ENCODE measurements around the gene SLC46A1. TPM values are rescaled to one million over a fixed set of nuclear protein-coding genes. Genes with fewer than 3 reads are reported as not detected.

Gene SLC46A1
- total and polyA plus RNA-seq, 12 donors: 1.4 to 10.2 (median 4.7) TPM

DNA sequence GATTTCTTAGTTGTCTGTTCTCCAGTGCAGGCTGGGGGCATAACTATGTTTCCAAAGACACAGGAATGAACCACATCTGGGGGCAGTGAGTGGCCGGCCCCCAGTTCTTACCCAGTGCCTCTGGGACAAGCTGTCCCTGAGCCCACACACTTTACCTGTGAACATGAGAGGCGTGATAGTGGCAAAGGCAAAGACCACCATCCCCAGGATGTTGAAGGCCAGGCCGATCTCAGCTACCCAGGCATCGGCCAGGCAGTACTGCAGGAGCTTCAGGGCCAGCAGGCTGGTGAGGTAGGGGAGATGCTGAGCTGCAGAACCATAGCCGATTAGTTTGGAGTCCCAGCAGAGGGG, 1.6 kb downstream of the SLC46A1 start:
- H3K27ac ChIP-seq: peak overlapping the region in 2 of 10 donors; percentile 45 to 77
- H3K4me1 ChIP-seq: peaks cover 0 to 60% (median 16%) of the 10 kb centered on the region in 9 donors
- H3K36me3 ChIP-seq: peaks cover 0 to 42% (median 0%) of the 10 kb centered on the region in 9 donors
- H3K4me3 ChIP-seq: peak overlapping the region in 4 of 10 donors; percentile 68 to 80 (median 75)
- ATAC-seq (no peak), DNase-seq (no peak)
- no peaks in the 10 kb centered on the region for H3K27me3 ChIP-seq
- WGBS, 2 donors: 91 to 95% methylated on average over 5 of the region's 5 CpGs
- TF ChIP-seq, protein P1, sequence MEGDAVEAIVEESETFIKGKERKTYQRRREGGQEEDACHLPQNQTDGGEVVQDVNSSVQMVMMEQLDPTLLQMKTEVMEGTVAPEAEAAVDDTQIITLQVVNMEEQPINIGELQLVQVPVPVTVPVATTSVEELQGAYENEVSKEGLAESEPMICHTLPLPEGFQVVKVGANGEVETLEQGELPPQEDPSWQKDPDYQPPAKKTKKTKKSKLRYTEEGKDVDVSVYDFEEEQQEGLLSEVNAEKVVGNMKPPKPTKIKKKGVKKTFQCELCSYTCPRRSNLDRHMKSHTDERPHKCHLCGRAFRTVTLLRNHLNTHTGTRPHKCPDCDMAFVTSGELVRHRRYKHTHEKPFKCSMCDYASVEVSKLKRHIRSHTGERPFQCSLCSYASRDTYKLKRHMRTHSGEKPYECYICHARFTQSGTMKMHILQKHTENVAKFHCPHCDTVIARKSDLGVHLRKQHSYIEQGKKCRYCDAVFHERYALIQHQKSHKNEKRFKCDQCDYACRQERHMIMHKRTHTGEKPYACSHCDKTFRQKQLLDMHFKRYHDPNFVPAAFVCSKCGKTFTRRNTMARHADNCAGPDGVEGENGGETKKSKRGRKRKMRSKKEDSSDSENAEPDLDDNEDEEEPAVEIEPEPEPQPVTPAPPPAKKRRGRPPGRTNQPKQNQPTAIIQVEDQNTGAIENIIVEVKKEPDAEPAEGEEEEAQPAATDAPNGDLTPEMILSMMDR (IDR thresholded peaks at IDR 0.05): no peak
- intact Hi-C loops (cut with DNase I): loop anchor here in 1 of 10 donors (10.0 kb wide), 1 partner anchor 60 kb away; no protein-coding TSS in a partner anchor
- H3K9me3 ChIP-seq: no peaks in the 10 kb centered on the region

DNA sequence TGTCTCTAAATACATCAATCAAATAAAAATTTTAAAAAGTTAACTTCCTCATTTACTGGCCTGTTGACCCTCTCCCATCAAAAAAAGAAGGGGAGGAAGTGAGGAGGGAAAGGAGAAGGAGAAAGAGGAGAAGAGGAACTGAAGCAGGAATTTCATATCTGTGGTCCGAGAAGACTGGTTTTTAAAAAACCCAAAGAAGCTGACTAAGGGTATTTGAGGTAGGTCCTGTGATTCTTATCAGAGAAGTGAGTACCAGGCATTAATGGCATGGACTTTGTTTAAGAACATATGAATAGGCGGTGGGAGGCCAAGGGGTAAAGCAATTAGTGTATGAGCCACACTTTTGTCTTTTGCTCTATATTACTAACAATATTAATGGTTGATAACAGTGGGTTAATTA, 2.0 kb downstream of the SLC46A1 start:
- Histone ChIP-seq H3K27me3 (no peaks in the 10 kb centered on the region), H3K27ac (peak overlapping the region in 1 of 10 donors; percentile 77), H3K36me3 (peaks cover 0 to 46% (median 0%) of the 10 kb centered on the region in 9 donors), H3K9me3 (no peaks in the 10 kb centered on the region), H3K4me3 (peak overlapping the region in 1 of 10 donors; percentile 72), H3K4me1 (peaks cover 0 to 64% (median 16%) of the 10 kb centered on the region in 9 donors)
- DNase-seq: no peak
- ATAC-seq: peak in 1 of 8 donors; percentile 11
- TF ChIP-seq, protein P1 (IDR thresholded peaks at IDR 0.05): no peak
- intact Hi-C loops (cut with DNase I): loop anchor here in 1 of 10 donors (10.0 kb wide), 1 partner anchor 61 kb away; no protein-coding TSS in a partner anchor
- 82 to 87% methylated on average over 2 of the region's 2 CpGs for WGBS, 2 donors

DNA sequence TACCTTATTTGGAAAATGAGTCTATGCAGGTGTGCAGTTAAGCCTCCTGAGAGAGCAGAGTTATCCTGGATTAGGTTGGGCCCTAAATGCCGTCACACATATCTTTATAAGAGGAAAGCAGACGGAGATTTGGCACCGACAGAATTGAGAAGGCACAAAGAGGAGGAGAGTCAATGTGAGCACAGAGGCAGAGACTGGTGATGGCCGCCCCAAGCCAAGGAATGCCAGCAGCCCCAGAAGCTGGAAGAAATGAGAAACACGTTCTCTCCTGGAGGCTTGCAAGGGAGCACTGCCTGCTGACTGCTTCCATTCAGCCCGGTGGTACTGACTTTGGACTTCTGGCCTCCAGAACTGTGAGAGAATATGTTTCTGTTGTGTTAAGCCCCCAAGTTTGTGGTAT, 3.2 kb downstream of the SLC46A1 start:
- no peak for ATAC-seq
- Histone ChIP-seq H3K27ac (peak overlapping the region in 1 of 10 donors; percentile 55), H3K36me3 (peaks cover 0 to 48% (median 0%) of the 10 kb centered on the region in 9 donors), H3K27me3 (no peaks in the 10 kb centered on the region), H3K4me1 (peaks cover 0 to 76% (median 22%) of the 10 kb centered on the region in 9 donors), H3K4me3 (no peak overlapping the region), H3K9me3 (no peaks in the 10 kb centered on the region)
- intact Hi-C loops (cut with DNase I): loop anchor here in 1 of 10 donors (10.0 kb wide), 1 partner anchor 62 kb away; no protein-coding TSS in a partner anchor
- TF ChIP-seq, protein P1 (IDR thresholded peaks at IDR 0.05): no peak
- DNase-seq: no peak
- WGBS, 2 donors: 89 to 92% methylated on average over 6 of the region's 6 CpGs

DNA sequence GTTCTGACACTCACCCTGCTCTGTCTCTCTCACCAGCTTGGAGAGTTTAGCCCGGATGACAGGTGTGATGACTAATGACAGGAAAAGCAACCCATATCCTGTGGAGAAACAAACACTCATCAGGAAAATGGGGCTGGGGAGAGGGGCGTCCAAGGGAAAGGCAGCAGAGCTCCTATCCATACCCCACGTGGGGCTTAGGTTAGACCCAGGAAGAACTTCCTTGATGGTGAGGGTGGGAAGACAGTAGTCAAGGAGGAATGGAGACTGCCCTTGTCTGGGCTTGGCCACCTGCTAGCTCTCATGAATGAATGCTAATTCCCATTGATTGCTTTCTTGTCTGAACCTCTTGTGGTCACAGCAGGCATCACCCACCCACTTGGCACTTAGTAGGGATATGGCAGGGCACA, 3.8 kb downstream of the SLC46A1 start:
- H3K27ac ChIP-seq: peak overlapping the region in 1 of 10 donors; percentile 55
- H3K27me3 ChIP-seq: no peaks in the 10 kb centered on the region
- H3K9me3 ChIP-seq: no peaks in the 10 kb centered on the region
- ATAC-seq (no peak), DNase-seq (no peak)
- peaks cover 0 to 53% (median 0%) of the 10 kb centered on the region in 9 donors for H3K36me3 ChIP-seq
- peaks cover 0 to 80% (median 22%) of the 10 kb centered on the region in 9 donors for H3K4me1 ChIP-seq
- no peak overlapping the region for H3K4me3 ChIP-seq
- intact Hi-C loops (cut with DNase I): loop anchor here in 1 of 10 donors (10.0 kb wide), 1 partner anchor 63 kb away; no protein-coding TSS in a partner anchor
- TF ChIP-seq, protein P1 (IDR thresholded peaks at IDR 0.05): no peak
- 45% methylated on average over 3 of the region's 3 CpGs for WGBS, 2 donors
